HCT116 (cell line): ENCODE data around the gene TMEM214. TPM values are rescaled to one million over a fixed set of nuclear protein-coding genes. Genes with fewer than 3 reads are reported as not detected.

Experiments used
- ATAC-seq: fragments of 200-7000 bp; cut with Tn5 transposase; 2 replicates; pipeline ENCODE4 v1.9.1; 2020; ENCODE audit warnings: mild to moderate bottlenecking, moderate library complexity
- BruUV-seq: library from RNA; stranded (reverse); fragments of 400-500 nt; replicated peaks from 2 replicates; lab custom pipeline; 2021; lab: Mats Ljungman, UMichigan
- CTCF ChIA-PET: fragments of 300-600 bp; sonication (Branson Sonifier 250); formaldehyde crosslinking; loops from one replicate; lab custom pipeline; 2021; ENCODE audit warnings: antibody characterized with exemption; lab: Charles Lee
- POLR2A ChIA-PET: fragments of 300-600, 350-600 bp; sonication (Branson Sonifier 250); formaldehyde crosslinking; loops from one replicate; lab custom pipeline; 2021; ENCODE audit warnings: antibody characterized with exemption; lab: Charles Lee
- RAD21 ChIA-PET, 2 experiments: fragments of 300-600 bp; sonication (Branson Sonifier 250); formaldehyde crosslinking; loops; one replicate each; lab custom pipeline; 2023; ENCODE audit warnings: low total read pairs in 2 of 2; ENCODE audit not compliant: uncharacterized antibody in 2 of 2, unreplicated experiment in 2 of 2, low non-redundant PET in 1 of 2; lab: Charles Lee
- DNase-seq: peaks from one replicate; pipeline ENCODE4 v3.0.0-alpha.2; 2010; ENCODE audit warnings: low read depth, low spot score
- H2AFZ ChIP-seq: fragments of 200-600 bp; shearing (Covaris generic), sonication (generic); 2 replicates; pipeline ENCODE4 v1.6.1; 2017; ENCODE audit warnings: low read depth, mixed run types, mixed read lengths, antibody characterized with exemption, low read length; ENCODE audit not compliant: poor library complexity, severe bottlenecking
- H3K27ac ChIP-seq: 2 replicates; pipeline ENCODE4 v1.5.1; 2012; ENCODE audit warnings: low read depth, low read length
- H3K27me3 ChIP-seq: fragments of 200-600 bp; sonication (generic); 2 replicates; pipeline ENCODE4 v1.6.1; 2016; ENCODE audit warnings: mixed run types, low read length, mixed read lengths; ENCODE audit not compliant: insufficient read depth
- H3K36me3 ChIP-seq, 2 experiments: fragments of 200-500 bp in 1 of 2; fragments of 200-600 bp in 1 of 2; sonication (Bioruptor generic) in 1 of 2; sonication (generic) in 1 of 2; 2 replicates each; pipeline versions ENCODE4 v1.5.1 to v1.6.1; 2014 to 2016; ENCODE audit warnings: low read length in 2 of 2, inconsistent platforms in 1 of 2, mixed read lengths in 1 of 2, mixed run types in 1 of 2; ENCODE audit not compliant: insufficient read depth in 2 of 2, control insufficient read depth in 1 of 2
- H3K4me1 ChIP-seq, 2 experiments: fragments of 200-600 bp in 1 of 2; sonication (generic) in 1 of 2; 2 replicates each; pipeline versions ENCODE4 v1.5.1 to v1.6.1; 2012 to 2017; ENCODE audit warnings: low read length in 2 of 2, inconsistent platforms in 1 of 2, mild to moderate bottlenecking in 1 of 2, mixed read lengths in 1 of 2, mixed run types in 1 of 2, moderate library complexity in 1 of 2; ENCODE audit not compliant: insufficient read depth in 2 of 2, control insufficient read depth in 1 of 2
- H3K4me2 ChIP-seq: fragments of 200-600 bp; sonication (generic); 2 replicates; pipeline ENCODE4 v1.6.1; 2017; ENCODE audit warnings: mixed run types, low read length, mixed read lengths
- H3K4me3 ChIP-seq, 2 experiments: fragments of 200-600 bp in 1 of 2; sonication (generic) in 1 of 2; replicated peaks in 1 of 2; 2 replicates each; pipeline ENCODE4 v1.5.1; 2011 to 2016; ENCODE audit warnings: low read length in 2 of 2, control low read depth in 1 of 2, low read depth in 1 of 2, mild to moderate bottlenecking in 1 of 2, mixed read lengths in 1 of 2, mixed run types in 1 of 2
- H3K79me2 ChIP-seq: fragments of 200-600 bp; sonication (generic); 2 replicates; pipeline ENCODE4 v1.6.1; 2017; ENCODE audit warnings: mild to moderate bottlenecking, mixed run types, low read length, moderate library complexity, mixed read lengths; ENCODE audit not compliant: insufficient read depth
- H3K9ac ChIP-seq: fragments of 200-600 bp; sonication (generic); 2 replicates; pipeline ENCODE4 v1.6.1; 2016; ENCODE audit warnings: low read length, mixed read lengths
- H3K9me2 ChIP-seq: fragments of 200-600 bp; sonication (generic), shearing (Covaris generic); 2 replicates; pipeline ENCODE4 v1.6.1; 2017; ENCODE audit warnings: mixed run types, mild to moderate bottlenecking, moderate library complexity; ENCODE audit not compliant: insufficient read depth
- H3K9me3 ChIP-seq, 2 experiments: fragments of 200-500 bp in 1 of 2; fragments of 200-600 bp in 1 of 2; sonication (Bioruptor generic) in 1 of 2; sonication (generic) in 1 of 2; 2 replicates each; pipeline ENCODE4 v1.6.1; 2014 to 2017; ENCODE audit warnings: low read length in 2 of 2, mixed read lengths in 2 of 2, inconsistent platforms in 1 of 2, low read depth in 1 of 2, mild to moderate bottlenecking in 1 of 2, mixed run types in 1 of 2, moderate library complexity in 1 of 2; ENCODE audit not compliant: control insufficient read depth in 1 of 2, insufficient read depth in 1 of 2
- H4K20me1 ChIP-seq: fragments of 200-600 bp; sonication (generic), shearing (Covaris generic); 2 replicates; pipeline ENCODE4 v1.6.1; 2017; ENCODE audit warnings: mixed run types, mild to moderate bottlenecking, moderate library complexity; ENCODE audit not compliant: insufficient read depth
- JUND ChIP-seq: IDR thresholded peaks from 2 replicates; pipeline ENCODE4 v1.6.1; 2012
- POLR2A ChIP-seq: IDR thresholded peaks from 2 replicates; pipeline ENCODE4 v1.7.0; 2011; ENCODE audit warnings: borderline replicate concordance; ENCODE audit not compliant: insufficient read depth, insufficient read length; ENCODE audit errors: extremely low read depth
- POLR2AphosphoS5 ChIP-seq: IDR thresholded peaks from 2 replicates; pipeline ENCODE4 v1.6.1; 2011; ENCODE audit warnings: mild to moderate bottlenecking, low read depth, low read length, moderate library complexity
- RAD21 ChIP-seq: IDR thresholded peaks from 2 replicates; pipeline ENCODE4 v1.6.1; 2012; ENCODE audit warnings: low read depth, mild to moderate bottlenecking
- intact Hi-C: fragments of 100-400 bp; cut with micrococcal nuclease; formaldehyde crosslinking; loops from 2 replicates; pipeline ENCODE4 v1.10.0; 2022
- total RNA-seq: library from RNA; stranded (reverse); gene quantifications from one replicate; pipeline ENCODE4 v1.2.1, GENCODE V29; 2021; ENCODE audit not compliant: unreplicated experiment
- TF ChIP-seq, protein P1 (sequence below): IDR thresholded peaks from 2 replicates; pipeline ENCODE4 v1.6.1; 2012; ENCODE audit warnings: low read depth
- TF ChIP-seq, protein P2 (sequence below), 3 experiments: fragments of 200-600 bp in 1 of 3; sonication (generic) in 1 of 3; IDR thresholded peaks in 2 of 3; conservative IDR thresholded peaks in 1 of 3; 2 replicates each; pipeline ENCODE4 v1.5.1; 2012 to 2017; ENCODE audit warnings: low read depth in 2 of 3, low read length in 2 of 3, antibody characterized with exemption in 1 of 3, borderline replicate concordance in 1 of 3, control low read depth in 1 of 3, mild to moderate bottlenecking in 1 of 3, mixed read lengths in 1 of 3, mixed run types in 1 of 3, moderate library complexity in 1 of 3; ENCODE audit not compliant: insufficient read depth in 1 of 3

The TMEM214 gene
- total RNA-seq, 1 experiment from 2014 or later, result 69.8 TPM

DNA sequence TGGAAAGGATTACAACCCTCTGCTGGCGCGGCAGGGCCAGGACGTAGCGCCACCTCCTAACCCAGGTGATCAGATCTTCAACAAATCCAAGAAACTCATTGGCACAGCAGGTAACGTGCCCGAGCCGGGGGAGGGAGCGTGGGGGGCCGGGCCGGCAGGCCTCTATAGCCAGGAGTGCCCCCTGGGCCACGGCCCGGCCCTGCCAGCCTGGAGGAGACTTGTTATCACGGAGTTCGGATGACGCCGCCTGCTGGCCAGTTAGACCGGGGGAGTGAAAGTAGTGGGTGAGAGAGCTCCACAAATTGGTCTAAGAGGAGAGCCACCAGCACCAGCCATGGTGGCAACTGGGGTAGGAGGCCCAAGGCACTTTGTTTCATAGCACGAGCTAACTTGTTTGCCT lies 8.6 kb upstream of the TMEM214 start:
- Histone ChIP-seq H3K36me3 (peaks cover 4 to 5% of the 10 kb centered on the region in 2 experiments; a peak in 2 of 4 replicates), H3K4me2 (no peak overlapping the region), H3K27ac (no peak overlapping the region), H3K9me2 (no peaks in the 10 kb centered on the region), H3K4me1 (peaks cover 27 to 31% of the 10 kb centered on the region in 2 experiments), H4K20me1 (no peaks in the 10 kb centered on the region), H2AFZ (no peak overlapping the region), H3K9ac (no peak overlapping the region), H3K27me3 (no peaks in the 10 kb centered on the region), H3K9me3 (no peaks in the 10 kb centered on the region), H3K79me2 (peaks cover 19% of the 10 kb centered on the region), H3K4me3 (no peak overlapping the region)
- DNase-seq (no peak), ATAC-seq (peak; percentile 33; the same call in 1 of the 2 replicates)
- intact Hi-C loops, result no loop called here
- ChIA-PET POLR2A (no interaction called here), RAD21 (interaction anchor here in 1 of 2 experiments (0.7 kb wide), 1 partner anchor 62 kb away, joined by 3 read pairs; no protein-coding TSS in a partner anchor), CTCF (interaction anchor here (1.0 to 1.1 kb wide), 2 partner anchors 63 to 178 kb away, joined by 3 to 7 read pairs; no protein-coding TSS in a partner anchor)
- no TSS peak for BruUV-seq
- TF ChIP-seq POLR2AphosphoS5 (no peak), RAD21 (no peak), POLR2A (no peak), JUND (no peak)
- TF ChIP-seq, protein P1, sequence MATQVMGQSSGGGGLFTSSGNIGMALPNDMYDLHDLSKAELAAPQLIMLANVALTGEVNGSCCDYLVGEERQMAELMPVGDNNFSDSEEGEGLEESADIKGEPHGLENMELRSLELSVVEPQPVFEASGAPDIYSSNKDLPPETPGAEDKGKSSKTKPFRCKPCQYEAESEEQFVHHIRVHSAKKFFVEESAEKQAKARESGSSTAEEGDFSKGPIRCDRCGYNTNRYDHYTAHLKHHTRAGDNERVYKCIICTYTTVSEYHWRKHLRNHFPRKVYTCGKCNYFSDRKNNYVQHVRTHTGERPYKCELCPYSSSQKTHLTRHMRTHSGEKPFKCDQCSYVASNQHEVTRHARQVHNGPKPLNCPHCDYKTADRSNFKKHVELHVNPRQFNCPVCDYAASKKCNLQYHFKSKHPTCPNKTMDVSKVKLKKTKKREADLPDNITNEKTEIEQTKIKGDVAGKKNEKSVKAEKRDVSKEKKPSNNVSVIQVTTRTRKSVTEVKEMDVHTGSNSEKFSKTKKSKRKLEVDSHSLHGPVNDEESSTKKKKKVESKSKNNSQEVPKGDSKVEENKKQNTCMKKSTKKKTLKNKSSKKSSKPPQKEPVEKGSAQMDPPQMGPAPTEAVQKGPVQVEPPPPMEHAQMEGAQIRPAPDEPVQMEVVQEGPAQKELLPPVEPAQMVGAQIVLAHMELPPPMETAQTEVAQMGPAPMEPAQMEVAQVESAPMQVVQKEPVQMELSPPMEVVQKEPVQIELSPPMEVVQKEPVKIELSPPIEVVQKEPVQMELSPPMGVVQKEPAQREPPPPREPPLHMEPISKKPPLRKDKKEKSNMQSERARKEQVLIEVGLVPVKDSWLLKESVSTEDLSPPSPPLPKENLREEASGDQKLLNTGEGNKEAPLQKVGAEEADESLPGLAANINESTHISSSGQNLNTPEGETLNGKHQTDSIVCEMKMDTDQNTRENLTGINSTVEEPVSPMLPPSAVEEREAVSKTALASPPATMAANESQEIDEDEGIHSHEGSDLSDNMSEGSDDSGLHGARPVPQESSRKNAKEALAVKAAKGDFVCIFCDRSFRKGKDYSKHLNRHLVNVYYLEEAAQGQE, result no peak
- TF ChIP-seq, protein P2, sequence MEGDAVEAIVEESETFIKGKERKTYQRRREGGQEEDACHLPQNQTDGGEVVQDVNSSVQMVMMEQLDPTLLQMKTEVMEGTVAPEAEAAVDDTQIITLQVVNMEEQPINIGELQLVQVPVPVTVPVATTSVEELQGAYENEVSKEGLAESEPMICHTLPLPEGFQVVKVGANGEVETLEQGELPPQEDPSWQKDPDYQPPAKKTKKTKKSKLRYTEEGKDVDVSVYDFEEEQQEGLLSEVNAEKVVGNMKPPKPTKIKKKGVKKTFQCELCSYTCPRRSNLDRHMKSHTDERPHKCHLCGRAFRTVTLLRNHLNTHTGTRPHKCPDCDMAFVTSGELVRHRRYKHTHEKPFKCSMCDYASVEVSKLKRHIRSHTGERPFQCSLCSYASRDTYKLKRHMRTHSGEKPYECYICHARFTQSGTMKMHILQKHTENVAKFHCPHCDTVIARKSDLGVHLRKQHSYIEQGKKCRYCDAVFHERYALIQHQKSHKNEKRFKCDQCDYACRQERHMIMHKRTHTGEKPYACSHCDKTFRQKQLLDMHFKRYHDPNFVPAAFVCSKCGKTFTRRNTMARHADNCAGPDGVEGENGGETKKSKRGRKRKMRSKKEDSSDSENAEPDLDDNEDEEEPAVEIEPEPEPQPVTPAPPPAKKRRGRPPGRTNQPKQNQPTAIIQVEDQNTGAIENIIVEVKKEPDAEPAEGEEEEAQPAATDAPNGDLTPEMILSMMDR (IDR thresholded peaks at IDR 0.05 in 2 of 3, conservative IDR thresholded peaks at IDR 0.05 in 1 of 3; ENCODE audit: borderline replicate concordance in 1 of 3, insufficient read depth in 1 of 3, low read depth in 2 of 3, low read length in 2 of 3), result peak in 2 of 3 experiments; percentile 20 to 38; a peak in 2 of 6 replicates
